Mesenchymal stem cell (in vitro differentiated cells and primary cell): Measurements from ENCODE around the gene CEACAM16.

Experiments used
- DNase-seq: peaks from one replicate; pipeline ENCODE4 v3.0.0-alpha.2; 2013
- H2AFZ ChIP-seq: one replicate; pipeline ENCODE4 v1.6.1; 2013; ENCODE audit warnings: low read depth, mild to moderate bottlenecking, control low read depth, inconsistent platforms, low read length, moderate library complexity
- H2AK5ac ChIP-seq: 2 replicates; pipeline ENCODE4 v1.6.1; 2013; ENCODE audit warnings: low read length, moderate library complexity, mild to moderate bottlenecking, inconsistent platforms; ENCODE audit not compliant: severe bottlenecking
- H2BK120ac ChIP-seq: one replicate; pipeline ENCODE4 v1.6.1; 2013; ENCODE audit warnings: low read depth, mild to moderate bottlenecking, inconsistent platforms, low read length, moderate library complexity
- H2BK12ac ChIP-seq, 2 experiments: one replicate each; pipeline ENCODE4 v1.6.1; 2013; ENCODE audit warnings: inconsistent platforms in 2 of 2, low read length in 2 of 2, mild to moderate bottlenecking in 2 of 2, moderate library complexity in 2 of 2, control low read depth in 1 of 2
- H2BK15ac ChIP-seq: one replicate; pipeline ENCODE4 v1.6.1; 2013; ENCODE audit warnings: mild to moderate bottlenecking, low read depth, inconsistent platforms; ENCODE audit not compliant: poor library complexity, severe bottlenecking
- H2BK5ac ChIP-seq: 2 replicates; pipeline ENCODE4 v1.6.1; 2013; ENCODE audit warnings: low read depth, mild to moderate bottlenecking, low read length, control low read depth, inconsistent platforms; ENCODE audit not compliant: poor library complexity, severe bottlenecking
- H3K14ac ChIP-seq, 2 experiments: one replicate each; pipeline ENCODE4 v1.6.1; 2013; ENCODE audit warnings: inconsistent platforms in 2 of 2, low read length in 2 of 2, control low read depth in 1 of 2, mild to moderate bottlenecking in 1 of 2, moderate library complexity in 1 of 2
- H3K18ac ChIP-seq, 2 experiments: one replicate each; pipeline ENCODE4 v1.6.1; 2013; ENCODE audit warnings: inconsistent platforms in 2 of 2, low read length in 2 of 2, control low read depth in 1 of 2, low read depth in 1 of 2, mild to moderate bottlenecking in 1 of 2
- H3K23ac ChIP-seq, 2 experiments: one replicate each; pipeline ENCODE4 v1.6.1; 2013; ENCODE audit warnings: inconsistent platforms in 2 of 2, low read length in 2 of 2, mild to moderate bottlenecking in 2 of 2, moderate library complexity in 2 of 2, control low read depth in 1 of 2
- H3K27ac ChIP-seq: 2 replicates; pipeline ENCODE4 v1.5.1; 2013; ENCODE audit warnings: mild to moderate bottlenecking, moderate library complexity, low read length, control low read depth, inconsistent platforms; ENCODE audit not compliant: poor library complexity, severe bottlenecking
- H3K27me3 ChIP-seq, 2 experiments: 2 replicates each; pipeline versions ENCODE4 v1.6.1 to v1.7.0; 2013; ENCODE audit warnings: low read length in 2 of 2, mild to moderate bottlenecking in 2 of 2, moderate library complexity in 2 of 2, control low read depth in 1 of 2, inconsistent platforms in 1 of 2; ENCODE audit not compliant: control insufficient read depth in 1 of 2, insufficient read depth in 1 of 2
- H3K36me3 ChIP-seq, 2 experiments: 2 replicates each; pipeline versions ENCODE4 v1.6.1 to v1.7.0; 2013; ENCODE audit warnings: low read length in 2 of 2, control low read depth in 1 of 2, inconsistent platforms in 1 of 2, low read depth in 1 of 2, mild to moderate bottlenecking in 1 of 2; ENCODE audit not compliant: insufficient read depth in 2 of 2, control insufficient read depth in 1 of 2
- H3K4ac ChIP-seq, 2 experiments: one replicate each; pipeline ENCODE4 v1.6.1; 2013; ENCODE audit warnings: inconsistent platforms in 2 of 2, low read length in 2 of 2, mild to moderate bottlenecking in 2 of 2, moderate library complexity in 2 of 2, control low read depth in 1 of 2, low read depth in 1 of 2
- H3K4me1 ChIP-seq: 2 replicates; pipeline ENCODE4 v1.6.1; 2013; ENCODE audit warnings: low read depth, low read length, control low read depth; ENCODE audit not compliant: control insufficient read depth, insufficient read depth
- H3K4me2 ChIP-seq: 2 replicates; pipeline ENCODE4 v1.6.1; 2013; ENCODE audit warnings: low read length, mild to moderate bottlenecking, inconsistent platforms; ENCODE audit not compliant: poor library complexity, severe bottlenecking
- H3K4me3 ChIP-seq, 2 experiments: 2 replicates each; pipeline versions ENCODE4 v1.5.1 to v1.7.0; 2013; ENCODE audit warnings: low read length in 2 of 2, mild to moderate bottlenecking in 2 of 2, control low read depth in 1 of 2, low read depth in 1 of 2; ENCODE audit not compliant: insufficient read depth in 1 of 2
- H3K79me1 ChIP-seq: replicated peaks from 2 replicates; pipeline ENCODE4 v1.6.1; 2013; ENCODE audit warnings: mild to moderate bottlenecking, control low read depth, low read length, inconsistent platforms; ENCODE audit not compliant: poor library complexity, severe bottlenecking
- H3K9ac ChIP-seq: 2 replicates; pipeline ENCODE4 v1.7.0; 2013; ENCODE audit warnings: mild to moderate bottlenecking, low read length, moderate library complexity
- H3K9me3 ChIP-seq: 2 replicates; pipeline ENCODE4 v1.7.0; 2013; ENCODE audit warnings: mild to moderate bottlenecking, low read length; ENCODE audit not compliant: control insufficient read depth
- H4K8ac ChIP-seq: one replicate; pipeline ENCODE4 v1.6.1; 2013; ENCODE audit warnings: inconsistent platforms, mild to moderate bottlenecking, low read length, moderate library complexity
- H4K91ac ChIP-seq: one replicate; pipeline ENCODE4 v1.6.1; 2013; ENCODE audit warnings: mild to moderate bottlenecking, low read length, inconsistent platforms
- WGBS: methylation state at CpG from one replicate; pipeline ENCODE4 v1.1.7; 2013; ENCODE audit warnings: mixed read lengths; 5-methylcytosine and 5-hydroxymethylcytosine counted together

The CEACAM16 gene

DNA sequence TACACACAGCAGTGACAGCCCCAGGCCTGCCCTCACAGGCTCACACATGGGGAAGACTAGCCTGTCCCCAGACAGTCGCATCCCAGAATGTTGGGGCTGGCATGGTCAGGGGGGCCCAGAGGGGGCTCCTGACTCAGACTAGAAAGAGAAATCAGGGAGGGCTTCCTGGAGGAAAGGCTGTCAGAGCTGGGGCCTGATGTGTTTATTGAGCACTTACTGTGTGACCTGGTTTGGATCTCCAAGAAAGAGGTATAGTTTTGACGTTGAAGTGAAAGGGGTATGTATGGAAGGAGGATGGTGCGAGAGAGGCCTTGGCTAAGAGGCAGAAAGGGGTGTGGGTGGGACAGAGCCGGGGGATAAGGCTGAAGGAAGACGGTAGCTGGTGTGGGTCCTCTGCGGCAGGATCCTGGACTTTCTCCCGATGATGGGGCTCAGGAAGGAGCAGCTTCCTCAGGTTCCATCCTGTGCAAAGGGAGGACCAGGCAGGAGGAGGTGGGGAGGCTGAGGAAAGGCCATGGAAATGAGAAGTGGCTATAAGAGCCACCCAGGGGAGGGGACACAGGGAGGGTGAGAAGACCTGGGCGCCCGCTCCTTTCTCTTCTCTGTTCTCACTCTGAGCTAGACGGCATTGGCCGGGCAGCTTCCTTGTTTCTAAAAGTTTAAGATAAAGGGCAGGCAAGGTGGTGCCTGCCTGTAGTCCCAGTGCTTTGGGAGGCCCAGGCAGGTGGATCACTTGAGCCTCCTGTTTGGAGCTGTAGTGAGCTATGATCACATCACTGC is 33.5 kb downstream of the CEACAM16 start:
- Histone ChIP-seq H3K14ac (no peak overlapping the region), H4K91ac (no peak overlapping the region), H3K18ac (no peak overlapping the region), H3K27me3 (no peaks in the 10 kb centered on the region), H2AK5ac (no peak overlapping the region), H2AFZ (no peak overlapping the region), H3K79me1 (no peaks in the 10 kb centered on the region), H3K4me1 (peaks cover 4% of the 10 kb centered on the region), H3K23ac (no peak overlapping the region), H4K8ac (no peak overlapping the region), H3K4ac (no peak overlapping the region), H2BK5ac (no peak overlapping the region), H3K4me3 (no peak overlapping the region), H3K4me2 (no peak overlapping the region), H2BK12ac (no peak overlapping the region), H3K36me3 (no peaks in the 10 kb centered on the region), H2BK120ac (no peak overlapping the region), H3K9me3 (no peaks in the 10 kb centered on the region), H3K27ac (no peak overlapping the region), H2BK15ac (no peak overlapping the region), H3K9ac (no peak overlapping the region)
- no peak for DNase-seq
- WGBS = 81% methylated on average over 11 of the region's 11 CpGs

DNA sequence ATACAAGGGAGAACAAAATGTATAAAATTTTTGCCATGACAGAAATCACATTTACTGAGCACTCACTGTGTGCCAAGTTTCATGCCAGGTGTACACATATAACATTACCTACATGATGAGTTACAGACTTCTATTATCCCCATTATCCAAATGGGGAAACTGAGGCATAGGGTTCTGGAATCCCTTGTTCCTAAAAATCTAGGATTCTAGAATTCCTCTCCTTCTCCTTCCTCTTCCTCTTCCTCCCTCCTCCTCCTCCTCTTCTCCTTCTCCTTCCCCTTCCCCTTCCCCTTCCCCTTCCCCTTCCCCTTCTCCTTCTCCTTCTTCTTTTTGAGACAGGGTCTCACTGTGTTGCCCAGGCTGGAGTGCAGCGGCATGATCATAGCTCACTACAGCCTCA is 35.4 kb downstream of the CEACAM16 start:
- no peak overlapping the region for H3K14ac ChIP-seq
- no peak overlapping the region for H3K9ac ChIP-seq
- H3K9me3 ChIP-seq = no peaks in the 10 kb centered on the region
- H2BK15ac ChIP-seq = no peak overlapping the region
- H2BK120ac ChIP-seq = no peak overlapping the region
- H3K4ac ChIP-seq = no peak overlapping the region
- H3K79me1 ChIP-seq = no peaks in the 10 kb centered on the region
- no peaks in the 10 kb centered on the region for H3K36me3 ChIP-seq
- H3K4me2 ChIP-seq = no peak overlapping the region
- no peaks in the 10 kb centered on the region for H3K27me3 ChIP-seq
- H3K18ac ChIP-seq = no peak overlapping the region
- no peak overlapping the region for H2BK5ac ChIP-seq
- H3K4me1 ChIP-seq = peaks cover 12% of the 10 kb centered on the region
- no peak overlapping the region for H3K23ac ChIP-seq
- DNase-seq = no peak
- no peak overlapping the region for H2AFZ ChIP-seq
- H2BK12ac ChIP-seq = no peak overlapping the region
- H3K4me3 ChIP-seq = no peak overlapping the region
- no peak overlapping the region for H2AK5ac ChIP-seq
- H4K8ac ChIP-seq = peak overlapping the region; percentile 46
- 100% methylated on average over 1 of the region's 1 CpG for WGBS
- H3K27ac ChIP-seq = no peak overlapping the region
- no peak overlapping the region for H4K91ac ChIP-seq

DNA sequence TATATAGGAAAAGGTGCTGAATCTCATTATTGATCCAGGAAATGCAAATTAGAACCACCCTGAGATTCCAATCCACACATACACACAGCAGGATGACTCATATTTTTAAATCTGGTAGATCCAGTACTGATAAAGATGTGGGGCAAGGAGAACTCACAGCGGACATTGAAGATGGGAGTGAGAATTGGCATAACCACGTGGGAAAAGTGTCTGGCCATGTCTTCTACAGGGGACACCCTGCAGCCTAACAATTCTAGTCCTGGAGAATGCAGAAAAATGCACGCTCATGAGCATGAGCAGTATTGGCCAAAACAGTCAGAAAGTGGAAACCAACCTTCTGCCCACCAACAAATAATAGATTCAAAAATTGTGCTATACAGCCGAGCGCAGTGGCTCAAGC is 36.1 kb downstream of the CEACAM16 start:
- Histone ChIP-seq H4K8ac (no peak overlapping the region), H2AK5ac (no peak overlapping the region), H3K4ac (no peak overlapping the region), H2BK120ac (no peak overlapping the region), H4K91ac (no peak overlapping the region), H3K9me3 (no peaks in the 10 kb centered on the region), H2AFZ (no peak overlapping the region), H3K4me3 (no peak overlapping the region), H3K4me1 (peaks cover 12% of the 10 kb centered on the region), H3K9ac (no peak overlapping the region), H2BK5ac (no peak overlapping the region), H2BK12ac (peak overlapping the region in 1 of 2 experiments; percentile 49), H3K79me1 (no peaks in the 10 kb centered on the region), H3K27me3 (no peaks in the 10 kb centered on the region), H3K36me3 (no peaks in the 10 kb centered on the region), H3K23ac (no peak overlapping the region), H2BK15ac (no peak overlapping the region), H3K18ac (no peak overlapping the region), H3K4me2 (no peak overlapping the region), H3K27ac (no peak overlapping the region), H3K14ac (no peak overlapping the region)
- 77% methylated on average over 5 of the region's 5 CpGs for WGBS
- peak; percentile 35 for DNase-seq

DNA sequence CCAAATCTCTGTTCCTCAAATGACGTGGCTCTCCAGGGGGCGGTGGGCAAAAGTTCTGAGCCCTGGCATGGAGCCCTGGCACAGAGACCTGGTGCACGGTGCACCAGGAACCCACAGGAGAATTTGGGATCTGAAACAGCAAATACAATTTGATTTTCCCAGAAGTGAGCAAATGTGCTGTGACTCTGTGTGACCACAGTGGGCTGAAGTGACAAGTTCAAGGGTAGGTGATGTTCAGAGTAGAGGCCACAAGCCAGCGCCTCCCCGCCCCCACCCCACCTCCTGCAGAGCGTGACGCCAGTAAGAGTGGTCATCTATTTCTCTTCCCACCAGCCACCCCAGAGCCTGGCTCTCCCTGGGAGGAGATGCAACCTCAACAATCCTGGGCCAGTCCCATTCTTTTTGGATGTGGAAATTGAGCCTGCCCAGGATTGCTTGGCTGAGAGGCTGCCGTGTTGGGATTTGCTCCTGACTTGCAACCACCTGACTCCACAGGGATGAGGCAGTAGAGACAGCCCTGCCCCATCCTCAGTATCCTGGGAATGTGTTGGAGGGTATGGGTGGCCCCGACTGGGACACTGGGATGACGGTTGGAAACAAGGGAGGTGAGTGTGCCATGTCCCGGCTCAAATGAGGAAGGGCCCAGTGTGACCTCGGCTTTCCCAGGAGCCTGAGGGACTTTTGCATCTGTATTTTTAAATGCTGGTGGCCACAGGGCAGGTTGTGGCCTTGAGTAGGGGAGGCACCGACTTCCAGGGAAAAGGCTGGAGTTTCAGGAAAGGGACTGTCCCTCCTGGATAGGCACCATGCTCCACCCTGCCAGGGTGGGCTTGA is 38.5 kb downstream of the CEACAM16 start:
- H2BK120ac ChIP-seq = peak overlapping the region; percentile 73
- H3K27me3 ChIP-seq = no peaks in the 10 kb centered on the region
- H3K4me3 ChIP-seq = no peak overlapping the region
- H4K8ac ChIP-seq = peak overlapping the region; percentile 81
- 81% methylated on average over 10 of the region's 13 CpGs for WGBS
- H3K4me1 ChIP-seq = peaks cover 20% of the 10 kb centered on the region
- no peaks in the 10 kb centered on the region for H3K9me3 ChIP-seq
- no peak for DNase-seq
- H3K23ac ChIP-seq = no peak overlapping the region
- no peaks in the 10 kb centered on the region for H3K79me1 ChIP-seq
- peak overlapping the region; percentile 75 for H4K91ac ChIP-seq
- H3K4ac ChIP-seq = peak overlapping the region; percentile 8 to 24
- H2AFZ ChIP-seq = no peak overlapping the region
- peak overlapping the region; percentile 60 for H2BK15ac ChIP-seq
- peak overlapping the region; percentile 49 to 50 for H2BK12ac ChIP-seq
- no peaks in the 10 kb centered on the region for H3K36me3 ChIP-seq
- peak overlapping the region; percentile 13 for H2AK5ac ChIP-seq
- H3K9ac ChIP-seq = peak overlapping the region; percentile 58
- H3K18ac ChIP-seq = no peak overlapping the region
- no peak overlapping the region for H3K4me2 ChIP-seq
- H3K27ac ChIP-seq = no peak overlapping the region
- H3K14ac ChIP-seq = no peak overlapping the region
- H2BK5ac ChIP-seq = no peak overlapping the region
